Choroid plexus epithelial cell (primary cell): ENCODE results near the gene TUBB.
A peak's percentile ranks its signal among the peaks of the same experiment; 100 is the strongest.

Experiments used
- DNase-seq: peaks from one replicate; pipeline ENCODE4 v3.0.0-alpha.2; 2010; ENCODE audit warnings: low read depth
- H3K4me3 ChIP-seq: 2 replicates; pipeline ENCODE4 v1.5.1; 2011; ENCODE audit warnings: low read depth, mild to moderate bottlenecking, control low read depth, low read length, moderate library complexity
- CTCF ChIP-seq: conservative IDR thresholded peaks from 2 replicates; pipeline ENCODE4 v1.5.1; 2011; ENCODE audit warnings: low read depth, mild to moderate bottlenecking, control low read depth, inconsistent platforms, low read length, moderate library complexity

The TUBB gene

DNA sequence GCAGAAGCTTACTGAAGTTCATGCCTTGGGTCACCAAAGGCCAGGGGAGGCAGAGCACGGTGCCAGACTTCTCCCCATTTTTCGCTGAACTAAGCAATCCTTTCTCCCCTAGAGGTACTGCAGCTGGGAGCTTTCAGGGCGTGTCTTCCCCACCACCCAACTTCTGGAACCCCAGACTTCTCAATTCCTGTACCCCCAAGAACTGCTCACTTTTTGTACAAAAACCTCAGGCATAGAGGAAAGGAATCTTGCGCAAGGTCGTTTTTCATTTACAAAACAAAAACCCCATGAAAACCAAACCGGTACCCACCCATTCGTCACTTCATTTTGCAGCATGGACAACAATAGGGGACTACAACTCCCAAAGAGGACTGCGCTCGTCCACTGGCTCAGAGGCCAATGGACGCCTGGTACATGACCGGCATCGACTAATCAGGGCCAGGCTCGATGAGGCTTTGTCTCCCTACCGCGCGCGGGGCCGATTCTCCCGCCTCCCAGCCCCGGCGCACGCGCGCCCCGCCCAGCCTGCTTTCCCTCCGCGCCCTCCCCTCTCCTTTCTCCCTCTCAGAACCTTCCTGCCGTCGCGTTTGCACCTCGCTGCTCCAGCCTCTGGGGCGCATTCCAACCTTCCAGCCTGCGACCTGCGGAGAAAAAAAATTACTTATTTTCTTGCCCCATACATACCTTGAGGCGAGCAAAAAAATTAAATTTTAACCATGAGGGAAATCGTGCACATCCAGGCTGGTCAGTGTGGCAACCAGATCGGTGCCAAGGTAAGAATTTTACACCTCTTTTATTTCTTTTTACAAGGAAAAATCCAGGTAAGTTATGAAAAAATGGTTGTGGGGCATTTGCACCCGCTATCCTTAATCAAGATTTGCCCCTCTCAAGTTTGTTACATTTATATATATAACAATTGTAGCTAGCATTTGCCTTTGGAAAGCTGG is at the start of gene TUBB:
Gene TUBB, plus strand, starts transcription at position 562 of the 947 bp plus-strand sequence. Its CDS starts 155 bp downstream, at position 717.
- peak; percentile 99 for DNase-seq
- peak within 1 kb of the TSS; percentile 88 for H3K4me3 ChIP-seq
- TF ChIP-seq CTCF: peak; percentile 20

GRCh38 chr6:30670760-30671527 is 49.2 kb upstream of the TUBB start:
- DNase-seq: no peak
- no peak overlapping the region for H3K4me3 ChIP-seq
- TF ChIP-seq CTCF: peak; percentile 56

- TF ChIP-seq CTCF: peak; percentile 85
- DNase-seq: peak; percentile 99
- peak within 1 kb of the TSS; percentile 98 for H3K4me3 ChIP-seq
These were observed 47.5 kb upstream of the TUBB start, which contains the start of gene DHX16 for GRCh38 chr6:30672445-30673253. Gene DHX16, minus strand, starts transcription at chr6:30673006. Its CDS starts 165 bp downstream, at chr6:30672841.

GRCh38 chr6:30676660-30677285 is 43.4 kb upstream of the TUBB start:
- no peak for TF ChIP-seq CTCF
- DNase-seq: no peak
- H3K4me3 ChIP-seq: no peak overlapping the region

DNA sequence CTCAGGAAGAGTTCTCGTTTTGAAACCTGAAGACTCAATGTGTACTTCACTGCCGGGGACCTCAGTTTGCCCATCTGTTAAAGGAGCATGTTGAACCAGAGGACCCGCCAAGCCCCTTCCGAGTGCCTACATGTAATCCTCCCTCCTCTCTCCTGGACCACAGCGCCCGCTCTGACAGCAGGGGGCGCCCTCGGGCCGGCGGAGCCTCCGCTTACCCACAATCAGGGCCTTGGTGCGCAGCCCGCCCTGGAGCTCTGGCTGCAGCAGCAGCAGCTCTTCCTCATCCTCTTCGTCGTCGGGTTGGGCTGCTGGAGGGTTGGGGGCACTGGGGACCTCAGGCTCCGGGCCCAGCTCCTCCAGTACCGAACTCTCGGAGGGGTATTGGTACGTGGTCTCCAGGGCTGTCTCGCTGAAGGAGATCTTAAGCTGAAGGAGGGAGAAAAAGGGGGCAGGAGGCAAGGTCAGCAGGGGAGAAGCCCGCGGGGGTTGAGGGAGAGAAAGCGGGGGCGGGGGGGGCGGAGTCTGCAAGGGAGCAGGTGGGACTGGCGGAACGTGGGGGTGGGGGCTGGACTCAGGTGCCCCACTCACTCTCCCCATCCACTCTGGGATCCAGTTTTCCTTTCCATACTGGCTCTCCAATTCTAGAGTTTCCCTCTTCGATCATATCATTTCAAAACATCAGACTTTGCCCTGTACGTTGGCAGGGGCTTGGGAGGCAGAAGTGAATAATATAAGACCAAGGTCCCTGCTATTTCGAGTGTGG is 41.0 kb upstream of the TUBB start:
- DNase-seq: peak; percentile 86
- TF ChIP-seq CTCF: peak; percentile 96
- H3K4me3 ChIP-seq: peak overlapping the region; percentile 41
